SK-N-SH treated with all-trans-retinoic acid at 6 μM for 48 hours (cell line): ENCODE measurements around the gene MSH6.

ENCODE experiments used
- ARNTL ChIP-seq: fragments of 450-650 bp; formaldehyde crosslinking; IDR thresholded peaks from 2 replicates; pipeline ENCODE4 v1.5.0; 2020; ENCODE audit warnings: low read depth, mild to moderate bottlenecking, moderate library complexity, borderline replicate concordance
- RARB ChIP-seq: fragments of 250-450 bp; sonication (Bioruptor Pico); IDR thresholded peaks from 2 replicates; pipeline ENCODE4 v1.8.0; 2021; ENCODE audit warnings: mild to moderate bottlenecking, moderate library complexity
- SNAI2 ChIP-seq: fragments of 250-450 bp; sonication (Bioruptor Pico); IDR thresholded peaks from 2 replicates; pipeline ENCODE4 v1.5.0; 2020; ENCODE audit warnings: mild to moderate bottlenecking, moderate library complexity
- ZC3H10 ChIP-seq: fragments of 250-450 bp; sonication (Bioruptor Pico); IDR thresholded peaks from 2 replicates; pipeline ENCODE4 v1.5.1; 2021; ENCODE audit warnings: mild to moderate bottlenecking, moderate library complexity
- ZNF70 ChIP-seq: fragments of 450-650 bp; formaldehyde crosslinking; IDR thresholded peaks from 2 replicates; pipeline ENCODE4 v1.5.0; 2020; ENCODE audit warnings: mild to moderate bottlenecking, moderate library complexity
- TF ChIP-seq, protein P1 (sequence below): fragments of 250-450 bp; sonication (Bioruptor Pico); IDR thresholded peaks from 2 replicates; pipeline ENCODE4 v1.8.0; 2020; ENCODE audit warnings: mild to moderate bottlenecking, moderate library complexity, borderline replicate concordance
- TF ChIP-seq, protein P2 (sequence below): fragments of 250-450 bp; sonication (Bioruptor Pico); IDR thresholded peaks from 2 replicates; pipeline ENCODE4 v1.5.1; 2021; ENCODE audit warnings: mild to moderate bottlenecking, moderate library complexity

GRCh38 chr2:47805850-47806249 is 22.9 kb downstream of the MSH6 start:
- TF ChIP-seq, protein P1, sequence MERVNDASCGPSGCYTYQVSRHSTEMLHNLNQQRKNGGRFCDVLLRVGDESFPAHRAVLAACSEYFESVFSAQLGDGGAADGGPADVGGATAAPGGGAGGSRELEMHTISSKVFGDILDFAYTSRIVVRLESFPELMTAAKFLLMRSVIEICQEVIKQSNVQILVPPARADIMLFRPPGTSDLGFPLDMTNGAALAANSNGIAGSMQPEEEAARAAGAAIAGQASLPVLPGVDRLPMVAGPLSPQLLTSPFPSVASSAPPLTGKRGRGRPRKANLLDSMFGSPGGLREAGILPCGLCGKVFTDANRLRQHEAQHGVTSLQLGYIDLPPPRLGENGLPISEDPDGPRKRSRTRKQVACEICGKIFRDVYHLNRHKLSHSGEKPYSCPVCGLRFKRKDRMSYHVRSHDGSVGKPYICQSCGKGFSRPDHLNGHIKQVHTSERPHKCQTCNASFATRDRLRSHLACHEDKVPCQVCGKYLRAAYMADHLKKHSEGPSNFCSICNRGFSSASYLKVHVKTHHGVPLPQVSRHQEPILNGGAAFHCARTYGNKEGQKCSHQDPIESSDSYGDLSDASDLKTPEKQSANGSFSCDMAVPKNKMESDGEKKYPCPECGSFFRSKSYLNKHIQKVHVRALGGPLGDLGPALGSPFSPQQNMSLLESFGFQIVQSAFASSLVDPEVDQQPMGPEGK, result no peak
- TF ChIP-seq, protein P2, sequence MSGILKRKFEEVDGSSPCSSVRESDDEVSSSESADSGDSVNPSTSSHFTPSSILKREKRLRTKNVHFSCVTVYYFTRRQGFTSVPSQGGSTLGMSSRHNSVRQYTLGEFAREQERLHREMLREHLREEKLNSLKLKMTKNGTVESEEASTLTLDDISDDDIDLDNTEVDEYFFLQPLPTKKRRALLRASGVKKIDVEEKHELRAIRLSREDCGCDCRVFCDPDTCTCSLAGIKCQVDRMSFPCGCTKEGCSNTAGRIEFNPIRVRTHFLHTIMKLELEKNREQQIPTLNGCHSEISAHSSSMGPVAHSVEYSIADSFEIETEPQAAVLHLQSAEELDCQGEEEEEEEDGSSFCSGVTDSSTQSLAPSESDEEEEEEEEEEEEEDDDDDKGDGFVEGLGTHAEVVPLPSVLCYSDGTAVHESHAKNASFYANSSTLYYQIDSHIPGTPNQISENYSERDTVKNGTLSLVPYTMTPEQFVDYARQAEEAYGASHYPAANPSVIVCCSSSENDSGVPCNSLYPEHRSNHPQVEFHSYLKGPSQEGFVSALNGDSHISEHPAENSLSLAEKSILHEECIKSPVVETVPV (CRISPR knock-in tag), result no peak
- TF ChIP-seq RARB (no peak), SNAI2 (CRISPR knock-in tag) (no peak), ZNF70 (CRISPR knock-in tag) (no peak), ZC3H10 (no peak), ARNTL (CRISPR knock-in tag) (no peak)
